Measurements from ENCODE around the gene CCR5AS.

Gene CCR5AS

GRCh38 chr3:46374755-46375154, 32.1 kb downstream of the CCR5AS start:
- Histone ChIP-seq H3K4me3 (no peak overlapping the region), H3K27me3 (replicated peaks; ENCODE audit: insufficient read depth) (no peaks in the 10 kb centered on the region), H3K27ac (no peak overlapping the region), H3K9me3 (no peaks in the 10 kb centered on the region), H3K4me1 (replicated peaks) (no peaks in the 10 kb centered on the region), H3K36me3 (no peaks in the 10 kb centered on the region)
- no peak for DNase-seq (ENCODE audit: low spot score)
- WGBS, result 80% methylated on average over 3 of the region's 3 CpGs
- no peak for TF ChIP-seq POLR2A (IDR thresholded peaks at IDR 0.05)
- no peak for TF ChIP-seq POLR2AphosphoS5 (IDR thresholded peaks at IDR 0.05)
- no peak for TF ChIP-seq CTCF (IDR thresholded peaks at IDR 0.05)
- intact Hi-C loops (cut with DNase I), result no loop called here

GRCh38 chr3:46372492-46373359, 34.1 kb downstream of the CCR5AS start:
- intact Hi-C loops (cut with DNase I), result no loop called here
- no peaks in the 10 kb centered on the region for H3K36me3 ChIP-seq
- H3K27me3 ChIP-seq (replicated peaks; ENCODE audit: insufficient read depth), result no peaks in the 10 kb centered on the region
- no peak for TF ChIP-seq POLR2A (IDR thresholded peaks at IDR 0.05)
- peak in 2 of 4 experiments; percentile 50 to 64 for TF ChIP-seq CTCF (IDR thresholded peaks at IDR 0.05)
- WGBS, result 71% methylated on average over 9 of the region's 9 CpGs
- no peak for DNase-seq (ENCODE audit: low spot score)
- no peaks in the 10 kb centered on the region for H3K9me3 ChIP-seq
- H3K27ac ChIP-seq, result no peak overlapping the region
- no peak overlapping the region for H3K4me3 ChIP-seq
- H3K4me1 ChIP-seq (replicated peaks), result no peaks in the 10 kb centered on the region

- Histone ChIP-seq H3K36me3 (no peaks in the 10 kb centered on the region), H3K9me3 (no peaks in the 10 kb centered on the region), H3K27ac (no peak overlapping the region), H3K27me3 (replicated peaks; ENCODE audit: insufficient read depth) (no peaks in the 10 kb centered on the region), H3K4me3 (no peak overlapping the region), H3K4me1 (replicated peaks) (no peaks in the 10 kb centered on the region)
- DNase-seq (ENCODE audit: low spot score), result no peak
- intact Hi-C loops (cut with DNase I), result no loop called here
- 69% methylated on average over 10 of the region's 10 CpGs for WGBS
- no peak for TF ChIP-seq CTCF (IDR thresholded peaks at IDR 0.05)
- TF ChIP-seq POLR2A (IDR thresholded peaks at IDR 0.05), result no peak
- no peak for TF ChIP-seq POLR2AphosphoS5 (IDR thresholded peaks at IDR 0.05)
These were observed 35.1 kb downstream of the CCR5AS start for GRCh38 chr3:46371519-46372340.

- no peak within 1 kb of the TSS for H3K4me3 ChIP-seq
These were observed 35.9 kb downstream of the CCR5AS start, which contains the start of gene CCR5 for GRCh38 chr3:46370839-46371518. Gene CCR5 (plus strand): TSS chr3:46370946. CDS start chr3:46372903, 1,957 bp downstream.

More at GRCh38 chr3:46370839-46371518, 35.9 kb downstream of the CCR5AS start, which contains the start of gene CCR5:
- H3K27me3 ChIP-seq (replicated peaks; ENCODE audit: insufficient read depth), result no peaks in the 10 kb centered on the region
- no peak for TF ChIP-seq CTCF (IDR thresholded peaks at IDR 0.05)
- TF ChIP-seq POLR2AphosphoS5 (IDR thresholded peaks at IDR 0.05), result no peak
- TF ChIP-seq POLR2A (IDR thresholded peaks at IDR 0.05), result no peak
- intact Hi-C loops (cut with DNase I), result no loop called here
- H3K27ac ChIP-seq, result no peak within 1 kb of the TSS
- no peaks in the 10 kb centered on the region for H3K36me3 ChIP-seq
- 33% methylated on average over 5 of the region's 5 CpGs for WGBS
- no peaks in the 10 kb centered on the region for H3K4me1 ChIP-seq (replicated peaks)
- DNase-seq (ENCODE audit: low spot score), result no peak
- no peaks in the 10 kb centered on the region for H3K9me3 ChIP-seq

Measured in prostate gland (tissue), 2 donors.